GM21786 (cell line): ENCODE measurements around the gene CAPRIN2.

Experiments
- ATAC-seq: cut with Tn5 transposase; IDR thresholded peaks from one replicate; pipeline ENCODE4 v1.9.1; 2021; ENCODE audit not compliant: unreplicated experiment

The CAPRIN2 gene, protein sequence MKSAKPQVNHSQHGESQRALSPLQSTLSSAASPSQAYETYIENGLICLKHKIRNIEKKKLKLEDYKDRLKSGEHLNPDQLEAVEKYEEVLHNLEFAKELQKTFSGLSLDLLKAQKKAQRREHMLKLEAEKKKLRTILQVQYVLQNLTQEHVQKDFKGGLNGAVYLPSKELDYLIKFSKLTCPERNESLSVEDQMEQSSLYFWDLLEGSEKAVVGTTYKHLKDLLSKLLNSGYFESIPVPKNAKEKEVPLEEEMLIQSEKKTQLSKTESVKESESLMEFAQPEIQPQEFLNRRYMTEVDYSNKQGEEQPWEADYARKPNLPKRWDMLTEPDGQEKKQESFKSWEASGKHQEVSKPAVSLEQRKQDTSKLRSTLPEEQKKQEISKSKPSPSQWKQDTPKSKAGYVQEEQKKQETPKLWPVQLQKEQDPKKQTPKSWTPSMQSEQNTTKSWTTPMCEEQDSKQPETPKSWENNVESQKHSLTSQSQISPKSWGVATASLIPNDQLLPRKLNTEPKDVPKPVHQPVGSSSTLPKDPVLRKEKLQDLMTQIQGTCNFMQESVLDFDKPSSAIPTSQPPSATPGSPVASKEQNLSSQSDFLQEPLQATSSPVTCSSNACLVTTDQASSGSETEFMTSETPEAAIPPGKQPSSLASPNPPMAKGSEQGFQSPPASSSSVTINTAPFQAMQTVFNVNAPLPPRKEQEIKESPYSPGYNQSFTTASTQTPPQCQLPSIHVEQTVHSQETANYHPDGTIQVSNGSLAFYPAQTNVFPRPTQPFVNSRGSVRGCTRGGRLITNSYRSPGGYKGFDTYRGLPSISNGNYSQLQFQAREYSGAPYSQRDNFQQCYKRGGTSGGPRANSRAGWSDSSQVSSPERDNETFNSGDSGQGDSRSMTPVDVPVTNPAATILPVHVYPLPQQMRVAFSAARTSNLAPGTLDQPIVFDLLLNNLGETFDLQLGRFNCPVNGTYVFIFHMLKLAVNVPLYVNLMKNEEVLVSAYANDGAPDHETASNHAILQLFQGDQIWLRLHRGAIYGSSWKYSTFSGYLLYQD

DNA sequence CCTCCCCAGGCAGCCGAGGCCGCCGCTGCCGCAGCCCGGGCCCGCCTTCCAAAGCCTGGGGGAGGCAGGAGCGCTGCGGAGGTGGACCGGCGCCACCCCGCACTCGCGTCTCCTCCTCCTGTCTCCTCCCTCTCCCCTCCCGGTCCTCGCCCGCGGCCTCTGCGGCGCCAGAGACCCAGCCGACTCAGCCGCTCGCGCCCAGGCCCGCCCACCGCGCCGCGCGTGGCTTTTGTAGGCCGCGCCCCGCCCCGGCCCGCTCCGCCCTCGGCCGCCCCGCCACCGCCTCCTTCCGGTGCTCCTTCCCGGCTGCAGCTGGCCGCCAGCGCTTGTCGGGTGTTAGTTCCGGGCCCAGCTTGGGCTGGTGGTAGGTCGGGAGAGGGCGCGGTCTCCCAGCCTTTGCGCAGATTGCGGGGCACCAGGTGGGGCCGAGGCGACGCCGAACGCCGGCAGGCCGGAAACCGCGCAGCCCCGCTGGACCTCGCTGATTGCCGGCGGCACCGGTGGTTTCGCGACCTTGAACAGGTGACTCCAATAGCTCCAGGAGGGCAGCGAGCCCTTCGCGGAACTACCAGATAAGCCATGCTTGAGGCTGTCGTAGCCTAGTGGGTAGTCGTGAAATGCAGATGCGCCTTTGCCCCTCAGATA lies at the start of gene CAPRIN2:
CAPRIN2 (minus strand) TSS at position 202 of the 645 bp plus-strand sequence. CDS start 1,431 bp downstream, outside the sequence.
- peak; percentile 90 for ATAC-seq

DNA sequence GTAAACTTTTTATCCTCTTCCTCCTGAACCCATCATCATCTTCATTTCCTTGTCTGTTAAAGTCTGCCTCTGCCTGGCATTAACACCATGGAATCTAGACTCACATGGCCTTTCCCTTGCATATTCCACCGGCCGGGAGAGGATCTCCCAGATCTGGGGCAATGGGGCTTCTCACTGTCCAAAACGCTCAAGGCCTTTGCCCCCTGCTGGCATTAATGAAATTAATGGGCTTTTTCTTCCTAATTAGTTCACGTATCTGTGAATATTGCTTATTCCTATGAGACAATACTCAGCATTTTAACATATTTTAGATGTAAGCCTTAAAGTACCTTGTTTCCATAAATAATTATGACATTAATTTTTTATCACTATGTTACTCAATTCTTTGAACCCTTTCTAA lies 42.9 kb upstream of the CAPRIN2 start:
- ATAC-seq: no peak

DNA sequence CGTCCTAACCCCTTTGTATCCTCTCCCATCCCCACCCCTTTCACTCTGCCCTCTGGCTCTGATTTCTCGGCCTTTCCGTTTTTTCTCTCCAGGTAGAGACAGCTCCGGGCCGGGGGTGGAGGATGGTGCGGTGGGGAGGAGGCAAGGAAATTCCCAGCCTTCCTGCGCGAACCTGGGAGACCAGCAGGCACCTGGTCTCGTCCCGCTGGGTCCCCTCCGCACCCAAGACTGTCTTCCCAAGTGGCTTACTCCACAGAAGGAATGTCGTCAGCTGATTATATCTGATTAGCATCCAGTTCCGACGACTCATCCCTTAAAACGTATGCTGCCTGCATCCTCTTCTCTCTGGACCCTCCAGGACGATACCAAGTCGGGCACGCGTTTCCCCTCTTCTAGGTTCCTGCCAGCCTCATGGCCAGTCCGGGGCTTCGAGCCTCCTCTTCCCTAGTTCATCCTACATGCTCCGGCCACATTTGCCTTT lies 42.2 kb upstream of the CAPRIN2 start:
- ATAC-seq: no peak

DNA sequence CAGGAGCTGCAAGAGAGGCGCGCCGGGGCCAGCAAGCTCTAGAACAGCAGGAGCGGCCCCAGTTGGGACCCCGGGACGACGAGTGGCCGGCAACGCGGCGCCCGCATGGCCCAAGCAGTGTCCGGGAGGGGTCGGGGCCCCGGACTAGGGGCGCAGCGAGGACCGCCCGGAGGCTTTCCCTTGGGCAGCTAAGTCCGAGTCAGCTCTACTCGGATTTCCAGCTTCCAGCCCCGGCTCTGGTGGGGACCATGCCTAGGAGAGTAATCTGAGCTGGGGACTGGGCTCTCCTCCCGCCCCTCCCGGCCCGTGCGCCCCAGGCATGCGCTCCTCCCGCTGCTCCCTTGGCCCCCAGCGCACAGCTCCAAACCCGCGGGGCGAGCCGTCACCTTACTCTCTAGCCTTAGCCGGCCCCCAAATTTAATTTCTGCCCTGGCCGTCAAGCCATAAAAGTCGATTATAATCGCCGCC lies 41.6 kb upstream of the CAPRIN2 start:
- peak; percentile 19 for ATAC-seq

DNA sequence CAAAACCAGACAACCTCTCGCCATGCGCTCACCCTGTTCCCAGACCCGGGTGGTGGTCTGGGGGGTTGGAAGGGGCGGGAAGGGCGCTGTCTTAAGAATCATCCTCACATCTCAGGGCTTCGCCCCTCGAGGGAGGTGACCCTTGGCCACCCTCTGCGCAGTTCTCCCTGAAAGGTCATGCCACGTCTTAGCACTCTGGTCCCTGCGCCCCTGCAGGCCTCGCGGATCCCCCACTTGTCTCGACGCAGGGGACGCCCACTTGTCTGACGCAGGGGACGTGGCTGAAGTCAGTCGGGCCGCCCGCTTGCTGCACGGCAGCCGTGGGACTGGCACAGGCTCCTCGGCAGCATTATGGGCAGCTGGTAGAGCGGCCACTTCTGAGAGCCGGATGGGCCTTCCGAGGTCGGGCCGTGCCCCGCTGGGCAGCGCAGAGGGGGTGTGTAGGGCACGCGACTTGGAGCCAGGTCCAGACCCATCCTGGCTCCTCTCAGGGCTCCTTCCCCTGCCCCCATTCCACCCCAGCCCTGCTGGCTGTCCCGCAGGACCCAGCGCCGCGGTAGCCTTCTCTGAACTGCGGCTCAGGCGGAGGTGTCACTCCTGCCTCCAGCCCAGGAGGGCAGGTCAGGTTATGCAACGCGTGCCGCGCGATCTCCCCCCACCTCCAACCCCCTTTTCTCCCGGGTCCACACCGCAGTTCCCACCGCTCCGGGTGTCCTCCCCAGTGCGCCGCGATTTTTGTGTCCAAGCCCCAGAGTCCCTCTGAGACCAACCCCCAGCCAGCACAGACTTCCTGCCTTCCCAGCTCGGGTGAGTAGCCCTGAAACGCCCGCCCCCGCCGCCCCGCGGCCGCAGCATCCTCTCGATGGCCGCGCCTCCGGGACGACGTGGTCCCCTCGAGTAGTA lies 40.9 kb upstream of the CAPRIN2 start:
- peak; percentile 74 for ATAC-seq

DNA sequence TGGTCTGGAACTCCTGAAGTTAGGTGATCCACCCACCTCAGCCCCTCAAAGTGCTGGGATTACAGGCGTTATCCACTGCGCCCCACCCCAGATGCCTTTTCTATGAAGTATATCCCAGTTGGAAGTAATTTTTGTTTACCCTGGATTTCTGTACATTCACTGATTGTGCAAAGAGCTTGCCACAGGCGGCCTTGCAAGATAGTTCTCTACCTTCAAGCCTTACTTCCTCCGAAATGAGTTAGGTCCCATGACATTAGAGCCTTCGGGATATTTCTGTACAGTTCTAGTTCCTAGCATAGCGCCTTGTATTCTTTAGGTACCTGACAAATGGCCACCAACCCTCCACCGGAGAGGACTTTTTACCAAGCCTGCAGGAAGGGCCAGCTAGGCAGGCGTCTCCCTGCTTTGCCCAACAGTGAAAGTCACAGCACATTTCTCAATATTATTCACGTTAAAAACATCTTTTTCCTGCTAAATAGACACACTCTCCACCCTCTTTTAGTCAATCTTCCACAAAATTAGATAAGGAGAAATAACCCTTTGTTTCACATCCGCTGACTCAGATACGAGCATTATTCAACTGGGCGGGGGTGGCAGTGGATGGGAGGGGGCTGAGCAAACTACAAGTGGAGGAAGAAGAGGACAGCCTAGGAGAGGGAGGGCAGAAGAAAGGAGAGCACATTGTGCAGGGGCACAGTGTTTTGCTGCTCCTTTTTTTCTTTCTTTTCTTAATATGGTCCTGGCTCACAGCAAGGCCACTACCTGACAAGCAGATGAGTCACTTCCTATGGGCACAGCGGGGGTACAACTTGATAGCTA lies 40.0 kb upstream of the CAPRIN2 start:
- ATAC-seq: no peak

DNA sequence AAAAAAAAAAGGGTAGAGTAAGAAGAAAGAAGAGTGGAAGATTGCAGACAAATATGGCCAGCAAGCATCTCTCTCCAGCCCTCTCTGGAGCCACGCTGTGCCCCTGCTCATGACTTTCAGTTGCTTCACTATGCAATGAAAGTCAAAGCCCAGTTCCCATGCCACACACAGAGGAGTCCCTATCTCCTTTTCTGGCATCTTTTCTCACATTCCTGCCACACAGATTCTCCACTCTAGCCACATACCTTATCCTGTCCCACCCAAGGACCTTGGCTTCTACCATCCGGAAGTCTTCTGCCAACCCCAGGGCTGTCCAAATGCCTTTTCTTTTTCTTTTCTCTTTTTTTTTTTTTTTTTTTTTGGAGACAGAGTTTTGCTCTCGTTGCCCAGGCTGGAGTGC lies 39.3 kb upstream of the CAPRIN2 start:
- ATAC-seq: no peak

DNA sequence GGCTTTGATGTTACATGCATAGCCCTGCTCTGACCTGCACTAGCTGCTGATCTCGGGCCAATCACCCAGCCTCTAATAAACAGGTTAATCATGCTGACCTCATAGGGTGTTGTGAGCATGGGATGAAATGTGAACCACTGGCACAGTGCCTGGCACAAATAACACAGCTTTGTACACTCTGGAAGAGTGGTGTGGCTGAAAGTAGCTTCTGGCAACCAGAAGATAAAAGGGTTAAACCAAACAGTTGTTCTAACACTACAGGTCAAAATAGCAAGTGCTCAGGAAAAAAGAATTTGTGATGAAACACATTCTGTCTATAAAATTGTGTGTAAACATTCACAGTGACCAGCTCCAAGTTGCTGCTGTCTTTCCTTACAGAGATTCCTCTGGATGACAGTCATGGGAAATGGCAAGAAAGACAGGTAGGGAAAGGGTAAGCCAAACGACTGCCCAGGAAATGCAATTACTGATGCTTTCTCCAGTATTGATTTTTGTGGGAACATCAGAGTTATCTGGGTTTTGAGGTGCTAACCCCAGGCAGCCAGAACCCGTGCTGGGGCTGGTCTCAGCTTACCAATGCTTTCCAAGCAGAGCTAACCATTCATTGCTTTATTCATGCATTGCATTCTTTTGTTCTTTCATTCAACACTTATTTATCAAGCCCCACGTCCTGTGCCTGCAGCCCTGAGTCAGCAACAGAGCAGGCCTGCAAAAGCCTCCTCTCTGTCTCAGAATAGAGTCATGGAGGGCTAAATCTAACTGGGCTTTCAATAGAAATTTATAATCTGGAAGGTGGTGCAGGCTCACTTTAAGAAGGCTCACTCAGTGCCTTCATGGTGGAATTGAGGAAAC lies 38.1 kb upstream of the CAPRIN2 start:
- no peak for ATAC-seq

DNA sequence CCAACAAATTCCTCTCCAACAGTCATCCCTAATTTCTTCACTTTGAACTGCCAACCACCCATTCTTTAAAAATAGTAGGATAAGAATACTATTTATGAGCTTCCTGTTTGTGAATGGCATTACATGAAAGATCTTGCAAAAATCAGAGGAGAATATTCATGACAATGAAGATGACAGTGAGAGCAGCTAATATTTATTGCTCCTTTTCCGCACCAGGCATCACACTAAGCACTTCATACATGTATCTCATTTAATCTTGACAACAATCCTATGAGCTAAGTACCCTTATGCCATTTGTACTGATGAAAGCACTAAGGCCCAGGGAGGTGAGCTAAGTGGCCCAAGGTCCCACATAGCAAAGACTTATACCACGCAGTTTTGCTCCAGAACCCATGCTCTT lies 37.3 kb upstream of the CAPRIN2 start:
- ATAC-seq: no peak

DNA sequence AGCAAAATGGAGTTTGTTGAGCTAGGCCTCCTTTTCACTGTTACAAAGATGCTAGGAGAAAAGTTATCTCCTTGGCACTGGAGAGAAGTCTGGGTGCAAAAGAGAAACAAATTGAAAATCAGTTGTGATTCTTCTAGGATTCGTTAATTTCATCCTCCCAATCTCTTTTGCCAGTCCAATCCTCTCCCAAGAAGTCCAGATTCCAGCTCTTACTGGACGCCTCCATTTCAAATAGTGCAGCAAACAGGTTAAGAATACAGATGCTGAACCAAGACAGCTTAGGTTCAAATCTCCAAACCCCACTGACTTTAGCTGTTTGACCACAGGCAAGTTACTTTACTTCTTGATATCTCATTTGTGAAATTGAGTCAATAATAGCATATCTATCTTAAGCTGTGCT lies 34.0 kb upstream of the CAPRIN2 start:
- no peak for ATAC-seq

DNA sequence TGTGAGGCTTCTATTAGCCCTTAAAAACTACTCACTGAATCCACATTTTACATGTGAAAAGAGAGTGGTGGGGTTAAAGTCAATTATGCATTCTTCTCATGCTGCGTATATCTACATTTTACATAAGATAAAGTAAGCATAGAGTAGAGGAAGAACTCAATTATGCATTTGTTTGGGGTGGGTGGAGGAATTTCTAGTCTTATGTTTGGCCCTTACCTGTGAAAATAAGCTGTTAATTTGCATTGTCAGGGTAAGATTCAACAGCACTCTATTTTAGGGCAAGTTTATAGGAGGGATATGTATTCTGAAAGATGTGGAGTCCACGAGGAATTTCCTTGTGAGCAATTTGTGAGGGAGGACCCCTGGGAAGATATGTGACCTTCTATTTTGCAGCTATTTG lies 30.9 kb upstream of the CAPRIN2 start:
- ATAC-seq: no peak

DNA sequence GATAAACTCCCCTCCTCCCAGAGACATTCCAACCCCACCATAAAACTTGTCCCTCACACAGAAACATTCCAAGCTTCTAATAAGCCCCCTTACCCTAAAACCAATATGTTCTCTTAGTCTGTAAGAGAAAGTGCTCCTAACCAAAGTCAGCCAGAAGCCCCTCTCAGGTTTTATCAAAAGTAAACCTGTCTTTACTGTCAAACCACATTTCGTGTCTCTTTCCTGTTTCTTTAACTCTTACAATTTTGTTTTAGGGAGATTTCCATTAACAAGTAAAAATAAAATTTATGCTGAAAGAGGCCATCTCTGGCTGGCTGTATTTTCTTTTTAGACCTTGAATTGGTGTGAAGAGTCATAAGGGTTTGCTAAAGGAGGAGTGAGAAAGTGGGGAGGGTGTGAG lies 29.8 kb upstream of the CAPRIN2 start:
- no peak for ATAC-seq

DNA sequence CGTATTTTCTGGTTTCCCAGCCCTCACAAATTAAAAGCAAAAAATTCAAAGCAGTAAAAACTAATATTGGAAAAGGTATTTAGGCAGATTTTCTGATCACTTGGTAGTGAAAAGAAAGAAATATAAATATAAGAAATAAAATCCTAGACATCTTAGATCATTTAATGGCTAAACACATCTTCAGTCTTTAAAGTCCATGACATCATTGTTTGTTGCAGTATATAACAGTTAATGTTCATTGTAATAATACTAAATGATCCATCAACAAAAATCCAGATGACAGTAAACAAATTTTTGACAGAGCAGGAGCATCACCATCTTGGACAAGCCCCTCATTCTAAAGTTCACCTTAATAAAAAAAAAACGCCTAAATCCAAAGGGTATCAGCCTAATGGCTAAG lies 29.2 kb upstream of the CAPRIN2 start:
- ATAC-seq: no peak

DNA sequence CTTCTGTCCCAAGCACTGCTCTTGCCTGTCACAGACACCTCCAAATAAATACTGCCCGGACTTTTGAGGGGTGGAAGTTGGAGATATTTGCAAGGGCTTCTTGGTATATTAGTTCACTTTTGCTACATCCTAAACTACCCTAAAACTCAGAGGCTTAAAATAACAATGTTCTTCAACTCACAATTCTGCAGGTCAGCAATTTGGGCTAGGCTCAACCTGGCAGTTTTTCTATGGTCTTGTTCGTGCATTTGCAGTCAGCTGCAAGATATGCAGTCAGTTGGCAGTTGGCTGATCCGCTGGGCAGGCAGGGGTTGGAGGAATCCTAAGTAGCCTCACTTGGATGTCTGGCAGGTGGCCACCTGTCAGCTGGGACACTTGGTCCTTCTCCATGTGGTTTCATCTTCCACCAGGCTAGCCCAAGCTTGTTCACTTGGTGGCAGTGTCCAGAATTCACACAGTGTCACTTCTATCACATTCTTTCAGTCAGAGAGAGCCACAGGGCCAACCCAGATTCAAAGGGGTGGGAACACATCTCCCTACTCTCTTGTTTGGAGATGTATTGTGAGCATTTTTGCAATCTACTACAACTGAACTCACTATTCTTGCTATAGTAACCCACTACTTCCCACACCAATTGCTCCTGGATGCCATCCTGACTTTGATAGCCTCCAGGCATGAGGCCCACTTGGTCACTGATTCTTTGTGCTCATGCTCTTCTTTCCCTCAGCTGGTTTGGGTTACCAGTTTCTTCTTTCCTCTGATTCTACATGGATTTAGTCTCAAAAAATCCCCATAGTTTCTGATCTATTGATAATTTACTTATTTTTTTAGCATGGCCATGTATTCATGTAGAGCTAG lies 27.8 kb upstream of the CAPRIN2 start:
- no peak for ATAC-seq

DNA sequence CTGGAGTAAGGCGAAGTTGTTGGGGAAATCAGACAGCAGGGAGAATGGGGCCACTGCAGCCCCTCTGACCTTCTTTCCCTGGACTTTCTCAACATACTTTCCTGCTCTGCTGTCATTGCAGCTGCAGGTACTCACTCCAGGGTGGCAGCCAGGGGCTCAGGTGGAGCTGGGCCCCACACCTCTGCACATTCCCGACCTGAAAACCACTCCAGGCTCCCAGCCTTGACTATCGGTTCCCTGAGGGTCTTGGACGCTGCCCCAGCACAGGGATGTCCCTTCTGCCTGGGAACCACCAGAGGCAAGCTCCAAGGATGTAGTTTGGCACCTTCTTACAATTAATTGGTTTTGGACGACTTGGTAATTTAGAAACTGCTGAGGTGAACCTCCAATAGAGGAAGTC lies 24.8 kb upstream of the CAPRIN2 start:
- no peak for ATAC-seq

DNA sequence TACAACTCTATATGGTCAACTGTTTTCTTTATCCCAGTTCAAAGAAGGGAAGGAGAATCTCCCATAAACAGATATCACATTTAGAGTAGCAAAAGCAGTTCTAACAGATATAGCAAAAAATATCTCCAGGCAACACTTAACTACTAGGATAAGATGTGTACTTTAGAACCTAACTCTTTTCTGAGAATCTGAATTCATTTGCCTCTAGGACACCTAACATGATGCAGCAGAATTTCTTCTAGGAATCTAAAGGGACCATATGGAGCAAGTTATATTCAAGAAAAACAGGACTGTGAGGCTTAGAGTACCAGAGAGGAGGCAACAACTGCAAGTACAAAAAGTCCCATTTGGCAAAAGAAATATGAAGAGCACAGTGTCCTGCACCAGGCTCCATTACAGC lies 24.4 kb upstream of the CAPRIN2 start:
- no peak for ATAC-seq

DNA sequence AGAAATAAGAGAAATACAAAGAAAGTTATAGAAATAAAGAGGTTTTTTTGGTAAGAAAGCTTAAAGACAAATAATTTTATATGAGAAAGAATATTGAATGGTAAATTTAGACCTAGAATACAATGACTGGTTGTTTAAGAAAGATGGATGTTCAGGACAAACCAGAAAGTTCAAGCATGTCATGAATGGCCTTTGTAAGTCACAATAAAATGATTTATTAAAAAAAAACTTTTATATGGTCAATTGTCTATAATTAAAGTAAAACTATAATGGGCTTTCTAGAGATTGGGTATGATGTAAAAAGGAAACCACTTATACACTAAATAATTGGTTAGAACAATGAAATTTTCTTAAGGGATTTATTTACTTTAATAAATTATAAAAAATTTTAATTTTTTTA lies 19.8 kb upstream of the CAPRIN2 start:
- no peak for ATAC-seq
